Glutamatergic neuron (in vitro differentiated cells): ENCODE results near the gene AJM1. TPM values are rescaled to one million over a fixed set of nuclear protein-coding genes. Genes with fewer than 3 reads are reported as not detected.

ENCODE experiments used
- DNase-seq: peaks from one replicate; pipeline ENCODE4 v3.0.0; 2022
- H3K27ac Mint-ChIP-seq: one replicate; pipeline ENCODE4 v1.8.0; 2020; ENCODE audit warnings: mild to moderate bottlenecking, mixed read lengths, inconsistent platforms; ENCODE audit not compliant: unreplicated experiment
- H3K27me3 Mint-ChIP-seq: one replicate; pipeline ENCODE4 v1.8.0; 2020; ENCODE audit warnings: mild to moderate bottlenecking, moderate library complexity, mixed read lengths, inconsistent platforms; ENCODE audit not compliant: unreplicated experiment
- H3K36me3 Mint-ChIP-seq: one replicate; pipeline ENCODE4 v1.8.0; 2020; ENCODE audit warnings: mild to moderate bottlenecking, mixed read lengths, inconsistent platforms; ENCODE audit not compliant: unreplicated experiment
- H3K4me1 Mint-ChIP-seq: one replicate; pipeline ENCODE4 v1.8.0; 2020; ENCODE audit warnings: mild to moderate bottlenecking, low read depth, mixed read lengths, inconsistent platforms; ENCODE audit not compliant: unreplicated experiment
- H3K4me3 Mint-ChIP-seq: one replicate; pipeline ENCODE4 v1.8.0; 2020; ENCODE audit warnings: mild to moderate bottlenecking, mixed read lengths, inconsistent platforms; ENCODE audit not compliant: unreplicated experiment
- H3K9me3 Mint-ChIP-seq: one replicate; pipeline ENCODE4 v1.8.0; 2020; ENCODE audit warnings: mild to moderate bottlenecking, moderate library complexity, mixed read lengths, inconsistent platforms; ENCODE audit not compliant: unreplicated experiment
- total RNA-seq: library from RNA; stranded (reverse); fragmentation: NEBNext Ultra II Directional; extraction: Animal tissue kit (Norgen Biotek cat#: 25700); gene quantifications from one replicate; pipeline ENCODE4 v1.2.1, GENCODE V29; 2021; ENCODE audit not compliant: unreplicated experiment
- TF ChIP-seq, protein P1 (sequence below): fragments of 200-600 bp; sonication (generic); IDR thresholded peaks from one replicate; pipeline ENCODE4 v1.5.0; 2021; ENCODE audit not compliant: partially characterized antibody, unreplicated experiment

AJM1 gene
- total RNA-seq, 1 donor from 2014 or later = 15.3 TPM

GRCh38 chr9:136847088-136847825, 5.0 kb downstream of the AJM1 start:
- H3K4me3 Mint-ChIP-seq = peak overlapping the region; percentile 90
- peaks cover 2% of the 10 kb centered on the region for H3K4me1 Mint-ChIP-seq
- H3K27ac Mint-ChIP-seq = peak overlapping the region; percentile 73
- TF ChIP-seq, protein P1, sequence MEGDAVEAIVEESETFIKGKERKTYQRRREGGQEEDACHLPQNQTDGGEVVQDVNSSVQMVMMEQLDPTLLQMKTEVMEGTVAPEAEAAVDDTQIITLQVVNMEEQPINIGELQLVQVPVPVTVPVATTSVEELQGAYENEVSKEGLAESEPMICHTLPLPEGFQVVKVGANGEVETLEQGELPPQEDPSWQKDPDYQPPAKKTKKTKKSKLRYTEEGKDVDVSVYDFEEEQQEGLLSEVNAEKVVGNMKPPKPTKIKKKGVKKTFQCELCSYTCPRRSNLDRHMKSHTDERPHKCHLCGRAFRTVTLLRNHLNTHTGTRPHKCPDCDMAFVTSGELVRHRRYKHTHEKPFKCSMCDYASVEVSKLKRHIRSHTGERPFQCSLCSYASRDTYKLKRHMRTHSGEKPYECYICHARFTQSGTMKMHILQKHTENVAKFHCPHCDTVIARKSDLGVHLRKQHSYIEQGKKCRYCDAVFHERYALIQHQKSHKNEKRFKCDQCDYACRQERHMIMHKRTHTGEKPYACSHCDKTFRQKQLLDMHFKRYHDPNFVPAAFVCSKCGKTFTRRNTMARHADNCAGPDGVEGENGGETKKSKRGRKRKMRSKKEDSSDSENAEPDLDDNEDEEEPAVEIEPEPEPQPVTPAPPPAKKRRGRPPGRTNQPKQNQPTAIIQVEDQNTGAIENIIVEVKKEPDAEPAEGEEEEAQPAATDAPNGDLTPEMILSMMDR = no peak
- DNase-seq = peak; percentile 64
- H3K27me3 Mint-ChIP-seq = peaks cover 16% of the 10 kb centered on the region
- H3K36me3 Mint-ChIP-seq = no peaks in the 10 kb centered on the region
- peaks cover 10% of the 10 kb centered on the region for H3K9me3 Mint-ChIP-seq

GRCh38 chr9:136847826-136848392, 5.6 kb downstream of the AJM1 start:
- Mint-ChIP-seq H3K9me3 (peaks cover 10% of the 10 kb centered on the region), H3K4me3 (peak overlapping the region; percentile 90), H3K27ac (peak overlapping the region; percentile 73), H3K27me3 (peaks cover 16% of the 10 kb centered on the region), H3K36me3 (no peaks in the 10 kb centered on the region), H3K4me1 (peaks cover 2% of the 10 kb centered on the region)
- peak; percentile 87 for DNase-seq
- TF ChIP-seq, protein P1 = no peak

- peak; percentile 73 for DNase-seq
- Mint-ChIP-seq H3K27me3 (peaks cover 13% of the 10 kb centered on the region), H3K9me3 (peaks cover 9% of the 10 kb centered on the region), H3K36me3 (no peaks in the 10 kb centered on the region), H3K4me3 (peak overlapping the region; percentile 75), H3K4me1 (peaks cover 2% of the 10 kb centered on the region), H3K27ac (peak overlapping the region; percentile 75)
- TF ChIP-seq, protein P1 = no peak
Observed at GRCh38 chr9:136848393-136849037, 6.2 kb downstream of the AJM1 start.

DNA sequence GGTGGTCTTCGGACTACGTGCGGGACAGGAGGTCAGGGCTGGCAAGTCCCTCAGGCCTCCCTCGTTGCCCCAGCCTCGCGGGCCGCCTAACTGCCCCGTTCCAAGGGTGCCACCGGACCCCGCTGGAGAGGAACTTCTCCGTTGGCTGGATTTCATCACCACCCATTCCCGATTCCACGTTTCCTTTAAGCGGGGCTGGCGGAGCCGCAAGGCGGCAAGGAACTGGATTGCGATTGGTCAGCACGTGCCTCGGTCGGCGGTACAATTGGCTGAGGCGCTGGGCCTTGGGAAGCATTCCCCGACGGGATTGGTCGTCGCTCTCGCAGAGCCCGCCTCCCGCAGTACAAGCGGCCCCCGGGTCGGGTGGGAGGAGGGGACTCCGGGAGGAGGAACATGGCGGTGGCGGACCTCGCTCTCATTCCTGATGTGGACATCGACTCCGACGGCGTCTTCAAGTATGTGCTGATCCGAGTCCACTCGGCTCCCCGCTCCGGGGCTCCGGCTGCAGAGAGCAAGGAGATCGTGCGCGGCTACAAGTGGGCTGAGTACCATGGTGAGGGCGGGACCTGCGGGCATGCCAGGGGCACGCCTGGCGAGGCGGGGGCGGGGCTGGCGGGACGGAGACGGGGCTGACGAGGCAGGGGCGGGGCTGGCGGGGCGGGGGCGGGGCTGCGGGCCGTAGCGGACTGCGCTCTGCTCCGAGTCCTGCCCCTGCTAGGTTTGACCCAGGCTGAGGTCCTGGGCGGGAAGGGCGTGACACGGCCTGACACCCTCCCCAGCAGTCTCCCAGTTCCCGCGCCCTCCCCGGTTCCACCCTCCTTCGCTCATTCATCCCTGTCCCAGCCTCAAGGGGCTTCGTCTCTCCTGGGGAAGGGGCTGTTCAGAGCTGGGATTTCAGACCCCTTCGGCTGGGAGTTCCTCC, 7.0 kb downstream of the AJM1 start, which contains the start of gene PHPT1:
Gene PHPT1 (plus strand): TSS at position 372 of the 922 bp plus-strand sequence. CDS start 22 bp downstream, at position 394.
- TF ChIP-seq, protein P1 = no peak
- peaks cover 2% of the 10 kb centered on the region for H3K4me1 Mint-ChIP-seq
- no peaks in the 10 kb centered on the region for H3K36me3 Mint-ChIP-seq
- peaks cover 12% of the 10 kb centered on the region for H3K27me3 Mint-ChIP-seq
- H3K9me3 Mint-ChIP-seq = peaks cover 8% of the 10 kb centered on the region
- DNase-seq = peak; percentile 98
- H3K4me3 Mint-ChIP-seq = peak within 1 kb of the TSS; percentile 91
- H3K27ac Mint-ChIP-seq = peak within 1 kb of the TSS; percentile 75
